ENCODE results near the gene ANKRD34A. TPM values are rescaled to one million over a fixed set of nuclear protein-coding genes. Genes with fewer than 3 reads are reported as not detected.

ANKRD34A gene
- total RNA-seq, 1 experiment from 2014 or later: 1.7 TPM

GRCh38 chr1:145967288-145967687, 2.9 kb upstream of the ANKRD34A start:
- no peak for DNase-seq (ENCODE audit: low read depth)

GRCh38 chr1:145965119-145965744, 857 bp upstream of the ANKRD34A start:
- DNase-seq (ENCODE audit: low read depth): no peak

DNA sequence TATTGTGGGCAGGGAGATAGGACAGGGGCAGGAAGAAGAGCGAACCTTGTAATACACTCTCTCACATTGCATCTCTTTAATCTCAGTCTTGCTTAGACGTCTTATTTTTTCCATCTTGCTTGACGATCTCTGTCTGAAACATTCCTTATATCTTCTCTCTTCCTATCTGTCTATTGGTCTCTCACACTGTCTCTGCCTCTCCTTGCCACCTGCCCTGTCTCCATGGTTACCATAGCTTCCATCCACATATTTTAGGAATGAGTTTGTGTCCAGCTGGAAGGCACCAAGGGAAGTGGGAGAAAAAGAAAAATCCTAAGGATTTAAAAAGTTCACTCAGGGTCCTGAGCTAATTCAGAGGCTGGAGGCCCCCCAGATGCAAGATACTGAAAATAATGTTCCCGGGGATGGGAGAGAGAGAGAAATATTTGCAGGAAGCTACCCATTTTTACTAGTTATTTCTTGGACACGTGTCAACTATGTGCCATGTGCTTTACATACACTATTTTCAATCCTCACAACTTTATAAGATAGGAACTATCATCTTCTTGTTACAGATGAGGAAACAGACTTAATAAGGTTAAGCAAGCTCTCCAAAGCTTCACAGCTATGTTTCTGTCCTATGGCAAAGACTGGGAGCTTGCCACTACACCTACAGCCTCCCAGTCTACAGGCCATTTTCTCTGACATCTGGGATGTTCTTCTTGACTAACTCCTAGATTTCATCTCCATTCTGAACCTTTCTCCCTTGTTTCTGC, 933 bp downstream of the ANKRD34A start:
- DNase-seq (ENCODE audit: low read depth): peak; percentile 84

DNA sequence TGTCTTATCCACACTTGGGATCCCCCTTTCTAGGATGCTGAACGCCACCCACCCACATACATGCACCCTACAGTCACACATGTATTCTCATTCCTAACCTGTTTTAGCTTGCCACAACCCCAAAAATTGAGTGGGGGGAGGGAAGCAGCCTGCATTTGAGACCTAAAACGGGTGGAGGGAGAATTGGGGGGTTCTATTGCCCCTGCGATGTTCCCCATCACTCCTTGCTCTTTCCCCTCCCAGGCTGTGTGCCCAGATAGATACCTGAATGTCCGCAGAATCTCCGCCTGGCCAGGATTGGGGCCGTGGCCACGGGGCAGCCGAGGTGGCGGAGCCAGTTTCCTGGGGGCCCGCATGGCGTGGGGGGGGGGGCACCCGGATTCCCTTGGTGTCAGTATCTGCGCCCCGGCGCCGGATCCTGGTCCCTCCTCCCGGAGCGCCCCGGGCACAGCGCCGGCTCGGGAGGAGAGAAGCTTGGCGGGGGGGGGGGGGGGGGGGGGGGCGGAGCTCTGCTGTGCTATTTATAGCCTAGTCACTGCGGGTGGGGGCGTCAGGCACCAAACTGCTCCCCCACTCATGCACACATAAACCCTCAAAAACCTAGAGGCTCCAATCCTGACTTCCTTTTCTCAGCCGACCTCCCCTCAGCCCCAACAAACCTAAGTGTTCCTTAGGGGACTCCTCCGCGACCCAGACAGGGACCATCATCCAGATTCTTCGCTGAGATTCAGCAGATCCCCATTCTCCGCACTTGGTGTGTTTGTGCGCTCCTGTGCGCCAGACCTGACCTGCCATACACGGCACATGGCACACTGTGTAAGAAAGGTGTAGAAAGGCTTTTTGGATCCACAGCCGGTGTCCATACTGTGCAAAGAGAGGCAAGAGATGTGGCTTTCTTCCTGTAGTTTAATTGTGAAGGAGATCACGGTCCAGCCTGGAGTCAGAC, 1.9 kb downstream of the ANKRD34A start:
- DNase-seq (ENCODE audit: low read depth): peak; percentile 43

DNA sequence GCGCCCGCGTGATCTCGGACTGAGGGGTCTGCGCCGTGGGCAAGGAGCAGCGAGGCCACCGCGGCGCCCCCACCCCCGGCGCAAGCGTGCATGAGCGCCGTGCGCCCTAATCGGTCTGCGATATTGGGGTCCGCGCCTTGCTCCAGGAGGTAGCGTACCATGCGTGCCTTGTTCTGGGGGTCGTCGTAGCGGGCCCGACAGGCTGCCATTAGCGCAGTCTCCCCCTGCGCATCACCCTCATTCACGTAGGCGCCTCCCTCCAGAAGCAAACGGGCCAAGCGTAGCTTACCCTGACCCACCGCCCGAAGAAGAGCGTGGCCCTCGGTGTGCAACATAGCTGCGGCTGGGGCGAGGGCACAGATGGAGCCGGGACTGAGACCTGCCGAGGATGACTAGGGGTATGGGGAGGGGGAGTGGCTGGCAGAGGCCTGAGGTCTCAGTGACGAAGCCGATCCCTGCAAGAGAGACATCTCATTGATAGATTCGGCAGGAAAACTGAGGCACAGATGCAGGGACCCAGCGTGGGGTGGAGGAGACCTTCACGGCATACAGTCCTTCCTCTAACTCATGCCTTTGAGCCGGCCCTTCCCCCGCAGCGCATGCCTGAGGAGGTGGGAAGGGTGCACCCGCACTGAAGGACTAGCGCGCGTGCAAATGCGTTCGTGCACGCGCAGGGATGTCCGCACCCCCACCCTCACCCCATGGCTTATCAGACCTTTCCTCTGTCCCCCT, 2.8 kb downstream of the ANKRD34A start:
- peak; percentile 42 for DNase-seq (ENCODE audit: low read depth)

GRCh38 chr1:145961109-145961424, 3.3 kb downstream of the ANKRD34A start:
- DNase-seq (ENCODE audit: low read depth): no peak

DNA sequence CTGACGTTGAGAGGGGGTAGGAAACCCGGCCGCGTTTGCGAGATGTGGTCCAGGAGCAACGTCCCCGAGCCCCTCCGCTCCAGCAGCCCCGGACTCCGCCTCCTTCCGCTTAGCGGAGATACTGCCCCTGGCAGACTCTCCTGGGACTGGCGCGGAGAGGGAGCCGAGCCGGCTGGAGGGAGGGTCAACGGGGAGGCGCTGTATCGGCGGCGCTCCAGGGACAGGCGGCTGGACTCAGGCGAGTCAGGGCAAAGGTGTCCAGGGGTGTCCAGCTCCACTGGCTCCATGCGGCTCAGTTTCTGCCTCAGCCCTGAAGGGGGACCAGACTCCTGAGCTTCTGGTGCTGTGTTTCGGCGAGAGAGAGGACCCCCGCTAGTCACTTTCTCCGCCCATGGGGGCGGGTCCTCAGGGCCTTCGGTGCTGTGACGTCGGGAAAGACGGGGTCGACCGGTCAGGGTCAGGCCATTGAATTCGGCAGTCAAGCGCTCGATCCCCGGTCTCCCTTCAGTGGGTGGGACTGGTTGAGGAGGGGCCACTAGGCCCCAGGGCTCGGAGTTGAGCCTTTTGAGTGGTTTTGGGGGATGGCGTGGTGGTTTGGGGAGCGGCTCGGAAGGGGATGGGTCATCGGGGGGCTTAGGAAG, 3.8 kb downstream of the ANKRD34A start:
- DNase-seq (ENCODE audit: low read depth): peak; percentile 59

- DNase-seq (ENCODE audit: low read depth): no peak
Observed at GRCh38 chr1:145959957-145960467, 4.4 kb downstream of the ANKRD34A start.

DNA sequence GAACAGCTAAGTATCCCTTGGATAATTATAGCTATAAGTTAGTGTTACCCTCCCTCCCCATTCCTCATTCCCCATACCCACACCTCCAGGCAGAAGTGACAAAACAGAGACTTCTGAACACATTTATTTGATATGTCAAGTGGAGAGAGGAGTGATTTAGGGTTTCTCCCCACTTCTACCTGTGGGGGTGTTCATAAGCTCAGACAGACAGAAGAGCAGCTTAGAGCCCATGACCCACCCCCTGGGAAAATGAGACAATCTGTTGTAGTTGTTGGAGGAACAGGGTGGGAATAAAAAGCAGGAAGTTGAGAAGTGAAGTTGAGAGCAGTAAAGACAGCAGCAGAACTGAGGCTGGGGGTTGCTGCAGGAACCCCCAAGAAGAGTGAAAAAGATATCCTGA, 5.0 kb downstream of the ANKRD34A start:
- no peak for DNase-seq (ENCODE audit: low read depth)

- DNase-seq (ENCODE audit: low read depth): no peak
Observed at GRCh38 chr1:145958734-145959133, 5.6 kb downstream of the ANKRD34A start.

DNA sequence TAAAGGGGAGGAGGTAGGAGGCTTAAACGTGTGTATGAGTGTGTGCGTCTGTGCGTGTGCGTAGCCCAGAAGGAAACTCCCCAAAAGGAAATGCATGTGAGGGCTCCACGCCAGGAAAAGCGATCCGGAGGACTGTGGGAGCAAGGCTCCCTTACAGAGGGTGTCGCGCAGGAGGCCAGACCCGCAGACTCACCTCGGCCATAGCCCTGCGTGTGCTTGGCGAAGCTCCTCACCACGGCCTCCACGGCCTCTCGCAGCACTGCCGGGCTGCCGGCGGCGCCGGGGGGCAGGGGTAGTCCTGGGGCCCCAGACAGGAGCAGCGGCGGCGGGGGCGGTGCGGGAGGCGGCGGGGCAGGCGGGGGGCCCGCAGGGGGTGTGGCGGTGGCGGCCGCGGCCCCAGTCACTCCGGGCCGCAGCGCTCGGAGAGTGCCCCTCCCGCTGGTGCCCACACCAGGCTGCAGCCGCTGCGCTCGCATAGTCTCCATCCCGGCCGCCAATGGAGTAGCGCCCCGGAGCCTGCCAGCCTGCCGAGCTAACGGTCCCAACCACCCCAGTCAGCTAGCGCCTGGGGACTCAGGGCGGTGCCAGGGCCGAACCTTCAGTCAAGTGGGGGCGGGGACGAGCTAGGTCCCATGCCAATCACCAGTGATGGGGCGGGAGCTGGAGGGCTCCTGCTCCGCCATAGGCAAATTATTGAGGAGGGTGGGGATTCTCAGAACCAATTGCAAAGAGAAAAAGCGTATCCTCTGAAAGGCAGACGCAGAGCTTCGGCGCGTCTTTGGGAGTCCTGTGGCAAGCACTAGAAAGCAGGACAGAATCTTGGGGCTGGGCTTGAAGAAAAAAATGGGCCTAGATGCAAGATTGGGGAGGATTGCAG, 6.7 kb downstream of the ANKRD34A start, which contains the start of gene LIX1L:
Gene LIX1L (minus strand): TSS at position 575 of the 877 bp plus-strand sequence. CDS start 90 bp downstream, at position 485.
- peak; percentile 98 for DNase-seq (ENCODE audit: low read depth)

GRCh38 chr1:145956781-145957442, 7.5 kb downstream of the ANKRD34A start:
- peak; percentile 46 for DNase-seq (ENCODE audit: low read depth)

DNA sequence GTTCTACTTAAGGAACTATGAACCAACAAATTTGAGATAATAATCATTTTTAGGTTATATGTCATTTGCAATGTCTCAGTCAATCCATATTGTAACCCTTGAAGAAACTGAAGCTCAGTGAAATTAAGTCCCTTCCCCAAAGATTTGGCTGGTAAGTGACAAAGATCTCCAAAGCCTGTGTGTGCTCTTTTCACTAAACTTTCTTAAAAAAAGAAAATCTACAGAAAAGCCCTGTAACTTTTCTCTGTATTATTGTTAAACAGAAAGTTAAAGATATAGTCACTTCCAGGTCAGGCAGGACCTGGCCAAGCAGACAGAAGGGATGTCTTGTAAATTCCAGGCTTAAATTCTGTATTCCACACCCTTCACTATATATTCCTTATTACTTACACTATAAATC, 8.0 kb downstream of the ANKRD34A start:
- DNase-seq (ENCODE audit: low read depth): no peak

DNA sequence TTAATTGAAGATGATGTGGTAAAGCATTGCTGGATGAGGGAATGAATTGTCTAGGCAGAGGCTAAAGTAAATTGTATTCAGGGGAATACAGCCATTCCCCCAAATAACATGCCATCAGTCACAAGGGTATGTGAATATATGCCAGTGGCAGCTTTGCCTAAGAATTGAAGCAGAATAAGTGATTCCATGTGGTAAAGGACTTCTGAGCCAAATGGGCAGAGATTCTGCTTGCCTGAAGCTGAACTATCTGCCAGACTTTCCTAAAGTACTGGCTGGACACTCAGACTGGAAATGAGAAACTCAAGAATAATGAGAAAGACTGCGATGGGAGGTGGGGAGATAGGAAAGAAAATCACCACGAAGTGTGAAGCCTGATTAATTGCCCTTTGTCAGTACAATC, 8.9 kb downstream of the ANKRD34A start:
- no peak for DNase-seq (ENCODE audit: low read depth)

GRCh38 chr1:145953861-145954260, 10.5 kb downstream of the ANKRD34A start:
- no peak for DNase-seq (ENCODE audit: low read depth)

GRCh38 chr1:145952903-145953302, 11.5 kb downstream of the ANKRD34A start:
- no peak for DNase-seq (ENCODE audit: low read depth)

DNA sequence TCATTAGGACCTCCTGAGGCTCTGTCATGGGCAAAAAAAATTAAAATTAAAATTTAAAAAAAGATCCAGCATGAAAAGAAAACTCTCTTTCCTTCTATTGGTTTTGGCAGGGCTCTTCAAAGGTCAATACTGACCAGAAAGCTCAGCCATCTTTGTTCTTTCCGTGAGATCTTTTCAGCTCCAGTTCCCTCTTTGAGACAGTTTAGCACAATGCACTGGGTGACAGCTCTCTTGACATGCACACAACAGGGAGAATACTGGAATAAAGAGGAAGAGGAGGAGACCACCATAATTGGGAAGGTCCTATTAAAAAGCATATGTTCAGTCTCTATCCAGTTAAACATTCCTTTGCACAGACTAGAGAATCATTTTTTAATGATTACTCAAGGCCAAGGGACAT, 12.8 kb downstream of the ANKRD34A start:
- DNase-seq (ENCODE audit: low read depth): no peak

GRCh38 chr1:145949219-145949618, 15.2 kb downstream of the ANKRD34A start:
- DNase-seq (ENCODE audit: low read depth): no peak

GRCh38 chr1:145947551-145947950, 16.8 kb downstream of the ANKRD34A start:
- DNase-seq (ENCODE audit: low read depth): no peak

Data from M059J (cell line).